ENCODE results near the gene GALNT18.

GALNT18 gene

GRCh38 chr11:11265994-11266606 is 355.7 kb downstream of the GALNT18 start:
- DNase-seq (ENCODE audit: low read depth): no peak

GRCh38 chr11:11265320-11265719 is 356.5 kb downstream of the GALNT18 start:
- no peak for DNase-seq (ENCODE audit: low read depth)

DNA sequence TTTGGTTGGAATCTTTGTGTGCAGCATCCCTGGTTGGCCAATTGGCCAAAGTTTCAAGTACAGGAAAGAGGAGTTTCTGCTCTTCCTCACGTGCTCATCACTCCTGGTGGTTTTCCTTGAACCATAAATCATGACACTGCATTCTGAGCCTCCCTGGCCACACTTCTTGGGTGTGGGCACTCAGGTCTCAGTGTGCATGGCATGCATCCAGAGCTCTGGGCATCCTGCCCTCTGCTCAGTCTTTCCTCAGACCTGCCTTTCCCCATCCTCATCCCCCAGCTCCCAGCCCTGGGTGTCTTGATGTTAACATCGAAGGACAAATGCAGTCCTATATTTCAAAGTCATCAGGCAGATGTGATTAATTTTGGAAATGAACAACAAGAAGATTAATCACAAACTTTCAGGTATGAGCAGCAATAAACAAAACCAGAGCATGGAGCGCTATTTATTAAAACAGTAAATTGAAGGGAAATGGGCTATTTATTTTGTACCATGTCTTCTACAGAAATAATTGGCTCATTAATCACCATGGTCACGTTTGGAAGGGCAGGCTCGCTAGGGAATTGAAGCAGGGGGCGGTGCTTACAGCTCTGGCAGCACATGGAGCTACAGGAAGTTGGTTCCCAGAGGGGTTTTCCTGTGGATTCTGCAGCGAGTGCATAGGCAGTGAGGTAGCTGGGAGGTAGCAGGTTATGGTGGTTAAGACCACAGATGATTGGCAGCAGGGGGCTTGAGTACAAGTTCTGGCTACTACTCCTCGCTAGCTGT is 358.4 kb downstream of the GALNT18 start:
- no peak for DNase-seq (ENCODE audit: low read depth)

DNA sequence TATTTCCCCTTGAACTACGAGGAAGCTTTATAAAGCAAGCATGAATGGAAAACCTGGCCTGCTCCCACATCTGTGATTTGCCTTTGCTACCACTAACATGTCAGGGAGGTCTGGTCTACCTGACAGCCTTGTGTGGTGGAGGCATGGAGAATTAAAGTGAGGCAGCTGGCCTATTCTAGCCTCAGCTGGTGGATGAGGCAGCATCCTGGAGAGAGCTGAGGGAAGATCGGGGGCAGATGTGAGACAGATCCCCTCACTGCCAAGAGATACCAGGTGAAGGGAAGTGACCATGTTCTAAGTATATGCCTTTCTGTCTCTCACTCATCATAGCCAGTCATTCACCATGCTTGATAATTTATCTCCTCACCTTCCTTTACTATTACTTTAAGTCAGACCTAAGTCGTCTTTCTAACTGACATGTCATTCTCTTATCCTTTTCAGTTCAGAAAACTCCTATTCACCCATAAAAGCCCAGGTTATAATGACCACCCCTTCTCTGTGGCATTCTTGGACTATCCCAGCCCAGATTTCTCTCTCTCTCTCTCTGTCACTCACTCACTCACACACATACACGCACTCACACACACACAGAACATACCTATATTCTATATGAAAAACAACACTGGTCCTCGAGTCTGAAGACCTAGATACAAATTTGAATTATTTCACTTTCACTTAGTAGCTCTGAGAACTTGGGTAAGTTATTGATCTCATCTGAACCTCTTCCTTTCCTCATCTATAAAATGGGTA is 359.5 kb downstream of the GALNT18 start:
- no peak for DNase-seq (ENCODE audit: low read depth)

DNA sequence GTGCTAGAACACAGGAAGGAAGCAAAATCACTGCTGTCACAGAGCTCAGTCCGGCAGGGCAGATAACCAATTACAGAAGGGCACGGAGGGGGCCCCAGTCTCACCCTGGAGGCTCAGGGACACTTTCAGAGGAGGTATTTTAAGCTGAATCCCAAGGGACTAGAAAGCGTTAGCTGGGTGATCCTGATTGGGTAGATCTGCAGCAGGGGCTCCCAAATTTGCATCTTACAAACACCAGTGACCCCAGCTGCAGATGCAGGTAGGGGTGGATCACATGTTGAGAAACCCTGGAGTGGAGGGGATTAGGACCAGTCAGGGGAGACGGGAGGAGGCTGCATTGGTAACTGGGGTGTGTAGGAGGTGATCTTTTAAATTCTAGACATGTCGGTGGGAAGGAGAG is 360.2 kb downstream of the GALNT18 start:
- no peak for DNase-seq (ENCODE audit: low read depth)

DNA sequence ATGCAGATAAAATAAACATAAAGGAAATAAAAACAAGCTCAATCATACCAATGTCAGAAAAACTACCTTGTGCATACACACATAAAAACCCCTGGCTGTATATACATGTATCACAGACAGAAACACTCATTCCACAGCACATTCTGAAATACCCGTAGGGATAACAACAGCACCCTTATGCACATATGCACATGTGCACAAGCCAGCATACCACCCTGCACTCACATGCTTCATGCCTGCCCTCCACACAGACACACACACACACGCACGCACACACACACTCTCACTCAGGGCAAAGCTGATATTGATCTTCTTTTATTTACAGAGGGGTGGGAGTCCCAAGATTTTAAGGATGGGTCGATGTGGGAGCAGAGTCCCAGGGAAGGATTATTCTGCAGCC is 360.9 kb downstream of the GALNT18 start:
- no peak for DNase-seq (ENCODE audit: low read depth)

DNA sequence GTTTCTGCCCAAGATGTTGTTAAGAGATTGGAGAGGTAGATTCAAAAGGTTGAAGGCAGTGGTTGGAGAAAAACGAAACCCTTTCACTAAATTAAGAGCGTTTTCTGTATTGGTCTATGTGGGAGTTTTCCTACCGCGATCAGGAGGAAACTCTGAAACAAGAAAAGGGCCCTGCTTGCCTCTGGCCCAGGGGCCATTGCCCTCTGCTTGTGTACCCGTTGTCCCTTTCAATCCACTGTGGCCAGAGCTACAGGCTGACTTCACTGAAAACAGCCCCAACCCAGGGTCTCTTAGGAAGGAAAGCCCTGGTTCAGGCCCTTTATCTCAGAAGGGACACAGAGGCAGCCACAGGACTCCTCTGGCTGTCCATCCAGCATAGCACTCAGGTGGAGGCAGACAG is 367.8 kb downstream of the GALNT18 start:
- no peak for DNase-seq (ENCODE audit: low read depth)

GRCh38 chr11:11253497-11253896 is 368.3 kb downstream of the GALNT18 start:
- DNase-seq (ENCODE audit: low read depth): no peak

GRCh38 chr11:11252403-11252802 is 369.4 kb downstream of the GALNT18 start:
- DNase-seq (ENCODE audit: low read depth): no peak

DNA sequence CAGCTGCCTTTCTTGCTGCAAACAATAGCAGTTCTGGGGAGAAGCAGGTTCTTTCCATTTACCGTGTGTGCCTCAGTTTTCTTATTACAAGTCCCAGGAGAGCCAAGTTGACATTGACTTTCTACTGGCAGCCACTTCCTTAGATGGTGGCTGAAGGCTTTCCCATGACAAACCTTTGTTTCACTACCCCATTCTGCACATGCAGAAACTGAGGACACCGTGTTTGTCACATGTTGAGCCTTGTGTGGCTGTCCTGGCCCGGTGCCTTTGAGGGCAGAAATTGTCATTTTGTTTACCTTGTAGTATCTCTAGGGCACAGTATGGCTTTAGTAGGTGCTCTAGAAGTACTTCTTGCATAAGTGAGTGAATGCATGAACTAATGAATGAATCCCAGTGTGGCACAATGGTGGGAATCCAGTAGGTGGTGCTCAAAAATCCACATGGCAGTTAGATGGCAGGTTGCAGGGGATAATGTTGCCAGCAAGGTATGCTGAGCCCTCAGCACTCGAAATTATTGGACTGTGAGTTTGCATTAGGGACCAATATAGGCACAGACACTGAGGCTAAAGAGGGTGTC is 370.3 kb downstream of the GALNT18 start:
- DNase-seq (ENCODE audit: low read depth): no peak

- no peak for DNase-seq (ENCODE audit: low read depth)
These were observed 371.3 kb downstream of the GALNT18 start for GRCh38 chr11:11250470-11250869.

DNA sequence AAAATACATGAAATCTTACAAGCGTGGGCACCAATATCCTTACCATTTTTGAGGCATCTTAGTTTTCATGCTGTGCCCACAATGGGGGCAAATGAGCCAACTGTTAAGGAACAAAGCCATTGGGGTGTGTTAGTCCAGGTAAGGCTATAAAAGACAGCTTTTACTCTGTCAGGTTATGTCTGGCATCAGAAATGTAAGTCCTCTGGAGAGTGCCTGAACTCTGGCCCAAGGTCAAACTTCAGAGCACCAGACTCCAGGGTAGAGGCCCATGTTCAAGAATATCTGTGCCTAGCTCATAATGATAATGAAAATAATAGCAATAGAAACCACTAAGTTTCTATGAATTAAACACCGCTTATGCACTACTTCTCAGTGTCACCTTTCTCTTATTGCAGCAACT is 374.2 kb downstream of the GALNT18 start:
- no peak for DNase-seq (ENCODE audit: low read depth)

GRCh38 chr11:11247086-11247485 is 374.7 kb downstream of the GALNT18 start:
- DNase-seq (ENCODE audit: low read depth): no peak

DNA sequence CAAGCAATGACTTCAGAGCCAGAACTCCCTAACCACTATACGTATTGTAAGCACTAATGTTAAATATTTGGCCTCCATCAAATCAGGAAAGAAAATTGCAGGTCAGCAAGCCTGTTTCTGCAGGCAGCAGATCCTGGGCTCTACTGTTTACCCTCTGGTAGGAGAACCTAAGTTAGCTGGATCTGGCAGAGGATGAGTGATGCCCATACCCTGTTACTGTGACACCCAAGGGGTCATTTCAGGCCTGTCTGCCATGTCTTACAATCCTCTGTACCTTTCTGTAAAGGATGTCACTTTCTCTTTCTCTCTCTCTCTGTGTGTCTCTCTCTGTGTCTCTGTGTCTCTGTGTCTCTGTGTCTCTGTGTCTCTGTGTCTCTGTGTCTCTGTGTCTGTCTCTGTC is 375.6 kb downstream of the GALNT18 start:
- DNase-seq (ENCODE audit: low read depth): no peak

GRCh38 chr11:11245453-11245852 is 376.4 kb downstream of the GALNT18 start:
- DNase-seq (ENCODE audit: low read depth): no peak

DNA sequence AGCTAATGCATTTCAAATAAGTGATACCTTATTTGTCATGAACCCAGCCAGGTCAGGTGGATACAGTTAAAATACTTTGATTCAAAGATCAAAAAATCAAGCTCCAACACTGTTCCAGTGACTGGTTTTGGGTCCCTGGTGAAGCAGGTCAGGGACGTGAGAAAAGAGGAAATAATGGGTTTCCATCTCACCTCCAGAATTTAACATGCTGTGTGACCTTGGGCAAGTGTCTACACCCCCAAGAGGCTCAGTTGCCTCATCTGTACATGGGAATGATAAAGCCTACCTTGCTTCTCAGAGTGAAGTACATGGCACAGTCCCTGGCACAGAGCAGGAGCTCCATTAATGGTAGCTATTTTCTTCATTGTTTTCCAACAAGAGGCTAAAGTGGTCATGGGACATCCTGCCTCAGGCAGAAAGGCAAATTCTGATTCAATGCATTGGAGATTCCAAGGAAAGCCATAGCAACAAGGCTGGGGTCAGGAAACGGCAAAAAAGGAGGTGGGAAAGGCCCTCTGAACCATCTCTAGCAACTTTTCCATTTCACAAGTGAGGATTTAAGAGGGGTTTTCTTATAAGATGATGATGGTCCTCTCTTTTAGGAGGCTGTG is 377.2 kb downstream of the GALNT18 start:
- no peak for DNase-seq (ENCODE audit: low read depth)

GRCh38 chr11:11243590-11244469 is 378.0 kb downstream of the GALNT18 start:
- no peak for DNase-seq (ENCODE audit: low read depth)

DNA sequence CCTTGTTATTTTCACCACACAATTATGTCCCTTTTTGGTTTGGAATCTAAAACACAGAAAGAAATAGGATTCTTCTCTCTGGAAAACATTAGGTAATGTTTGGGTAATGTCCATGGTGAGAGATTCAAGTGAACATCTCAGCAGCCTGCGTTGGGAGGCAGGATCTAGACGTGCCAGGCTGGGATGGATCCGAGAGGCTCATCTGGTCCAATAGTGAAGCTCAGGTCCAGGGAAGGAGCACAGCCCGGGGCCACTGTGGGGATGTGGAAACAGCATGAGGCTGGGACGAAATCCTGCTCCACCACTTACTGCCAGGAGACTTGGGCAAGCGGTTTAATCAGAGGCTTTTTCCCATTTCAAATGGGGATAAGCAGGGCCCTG is 378.6 kb downstream of the GALNT18 start:
- DNase-seq (ENCODE audit: low read depth): no peak

GRCh38 chr11:11241284-11241683 is 380.5 kb downstream of the GALNT18 start:
- no peak for DNase-seq (ENCODE audit: low read depth)

DNA sequence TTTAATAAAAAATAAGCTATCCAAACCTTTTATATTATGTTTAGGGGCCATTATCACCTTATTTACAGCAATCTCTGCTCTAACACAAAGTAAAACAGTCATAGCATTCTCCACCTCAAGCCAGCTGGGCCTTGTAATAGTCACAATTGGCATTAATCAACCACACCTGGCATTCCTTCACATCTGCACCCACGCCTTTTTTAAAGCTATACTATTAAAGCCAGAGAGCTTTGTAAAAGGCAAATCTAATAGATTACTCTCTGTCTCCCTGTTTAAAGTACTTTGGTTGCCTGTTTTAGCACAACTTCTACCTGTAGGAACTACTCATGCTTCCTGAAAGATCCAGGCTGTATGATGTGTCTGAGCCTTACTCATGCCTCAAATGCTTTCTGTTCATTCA is 381.8 kb downstream of the GALNT18 start:
- no peak for DNase-seq (ENCODE audit: low read depth)

- no peak for DNase-seq (ENCODE audit: low read depth)
These were observed 384.6 kb downstream of the GALNT18 start for GRCh38 chr11:11237070-11237832.
